Transverse colon (tissue), 3 donors: ENCODE measurements around the gene ATRIP.

Experiments used
- EP300 ChIP-seq: sonication (generic); formaldehyde crosslinking; IDR thresholded peaks from one replicate; pipeline ENCODE4 v1.6.1; 2017; ENCODE audit warnings: antibody characterized with exemption, low read depth
- TF ChIP-seq, protein P1 (sequence below), 5 experiments: fragments of 200-600 bp in 3 of 5; fragments of 450-650 bp in 2 of 5; sonication (generic) in 3 of 5; IDR thresholded peaks; 1 replicate in 2 of 5; 2 replicates in 3 of 5; pipeline ENCODE4 v1.5.1; 2016 to 2017; ENCODE audit warnings: antibody characterized with exemption in 5 of 5, inconsistent platforms in 3 of 5, mild to moderate bottlenecking in 2 of 5, moderate library complexity in 1 of 5

GRCh38 chr3:48437812-48438211, 8.7 kb upstream of the ATRIP start:
- TF ChIP-seq, protein P1, sequence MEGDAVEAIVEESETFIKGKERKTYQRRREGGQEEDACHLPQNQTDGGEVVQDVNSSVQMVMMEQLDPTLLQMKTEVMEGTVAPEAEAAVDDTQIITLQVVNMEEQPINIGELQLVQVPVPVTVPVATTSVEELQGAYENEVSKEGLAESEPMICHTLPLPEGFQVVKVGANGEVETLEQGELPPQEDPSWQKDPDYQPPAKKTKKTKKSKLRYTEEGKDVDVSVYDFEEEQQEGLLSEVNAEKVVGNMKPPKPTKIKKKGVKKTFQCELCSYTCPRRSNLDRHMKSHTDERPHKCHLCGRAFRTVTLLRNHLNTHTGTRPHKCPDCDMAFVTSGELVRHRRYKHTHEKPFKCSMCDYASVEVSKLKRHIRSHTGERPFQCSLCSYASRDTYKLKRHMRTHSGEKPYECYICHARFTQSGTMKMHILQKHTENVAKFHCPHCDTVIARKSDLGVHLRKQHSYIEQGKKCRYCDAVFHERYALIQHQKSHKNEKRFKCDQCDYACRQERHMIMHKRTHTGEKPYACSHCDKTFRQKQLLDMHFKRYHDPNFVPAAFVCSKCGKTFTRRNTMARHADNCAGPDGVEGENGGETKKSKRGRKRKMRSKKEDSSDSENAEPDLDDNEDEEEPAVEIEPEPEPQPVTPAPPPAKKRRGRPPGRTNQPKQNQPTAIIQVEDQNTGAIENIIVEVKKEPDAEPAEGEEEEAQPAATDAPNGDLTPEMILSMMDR (IDR thresholded peaks at IDR 0.05), result no peak
- no peak for TF ChIP-seq EP300
